GM21619 (cell line): ENCODE results near the gene RAET1E.
"Not testable (repeated sequence)": the region's sequence is repeated elsewhere in the genome, so short reads cannot be mapped to it uniquely, and the experiment has no call there.

ENCODE experiments used
- ATAC-seq: cut with Tn5 transposase; IDR thresholded peaks from one replicate; pipeline ENCODE4 v1.9.1; 2021; ENCODE audit not compliant: unreplicated experiment

RAET1E gene

DNA sequence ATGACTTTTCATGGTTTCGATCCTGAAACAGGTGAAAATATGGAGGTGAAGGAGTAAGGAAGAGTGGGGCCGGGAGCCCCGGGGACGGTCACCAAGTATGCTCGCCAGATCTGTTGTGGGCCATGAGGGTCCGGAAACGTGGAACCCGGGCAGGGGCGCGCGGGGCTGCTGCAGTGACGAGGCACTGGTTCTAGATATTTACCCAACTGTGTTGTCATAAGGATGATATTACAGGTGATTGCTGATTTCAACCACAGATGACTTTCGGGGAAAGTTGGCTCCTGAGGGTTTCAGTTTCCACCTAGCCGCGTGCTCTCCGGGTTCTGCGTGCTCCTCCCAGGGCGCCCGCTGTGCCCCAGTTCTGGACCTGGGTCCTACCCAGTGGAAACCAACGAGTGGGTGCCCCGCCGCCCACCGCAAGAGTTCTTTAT is 12.8 kb upstream of the RAET1E start:
- ATAC-seq, result no peak

- no peak for ATAC-seq
Observed at GRCh38 chr6:149909701-149910470, 12.0 kb upstream of the RAET1E start.

DNA sequence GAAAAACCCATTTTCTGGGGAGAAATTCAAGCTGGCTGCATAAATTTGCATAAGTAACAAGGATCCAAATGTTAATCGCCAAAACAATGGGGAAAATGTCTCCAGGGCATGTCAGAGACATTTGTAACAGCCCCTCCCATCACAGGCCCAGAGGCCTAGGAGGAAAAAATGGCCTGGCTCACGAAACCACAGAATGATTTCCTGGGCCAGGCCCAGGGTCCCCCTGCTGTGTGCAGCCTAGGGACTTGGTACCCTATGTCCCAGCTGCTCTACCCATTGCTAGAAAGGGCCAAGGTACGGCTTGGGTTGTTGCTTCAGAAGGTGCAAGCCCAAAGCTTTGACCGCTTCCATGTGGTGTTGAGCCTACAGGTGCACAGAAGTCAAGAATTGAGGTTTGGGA is 10.6 kb upstream of the RAET1E start:
- not testable (repeated sequence) for ATAC-seq

DNA sequence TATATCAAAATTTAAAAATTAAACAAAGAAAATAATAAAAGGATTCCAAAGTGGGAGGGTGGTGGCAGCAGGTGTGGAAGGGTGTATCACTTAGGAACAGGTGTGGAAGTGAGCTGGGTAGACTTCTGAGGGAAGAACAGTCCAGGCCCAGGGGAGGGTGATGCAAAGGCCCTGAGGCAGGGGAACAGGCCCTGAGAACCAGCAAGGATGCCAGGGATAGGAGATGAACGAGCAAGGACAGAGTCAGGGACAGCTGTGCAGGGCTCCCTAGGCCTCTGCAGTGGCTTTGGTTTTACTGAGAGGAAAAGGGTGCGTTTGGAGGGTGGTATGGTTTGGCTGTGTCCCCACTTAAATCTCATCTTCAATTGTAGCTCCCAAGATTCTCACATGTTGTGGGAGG is 9.4 kb upstream of the RAET1E start:
- no peak for ATAC-seq

DNA sequence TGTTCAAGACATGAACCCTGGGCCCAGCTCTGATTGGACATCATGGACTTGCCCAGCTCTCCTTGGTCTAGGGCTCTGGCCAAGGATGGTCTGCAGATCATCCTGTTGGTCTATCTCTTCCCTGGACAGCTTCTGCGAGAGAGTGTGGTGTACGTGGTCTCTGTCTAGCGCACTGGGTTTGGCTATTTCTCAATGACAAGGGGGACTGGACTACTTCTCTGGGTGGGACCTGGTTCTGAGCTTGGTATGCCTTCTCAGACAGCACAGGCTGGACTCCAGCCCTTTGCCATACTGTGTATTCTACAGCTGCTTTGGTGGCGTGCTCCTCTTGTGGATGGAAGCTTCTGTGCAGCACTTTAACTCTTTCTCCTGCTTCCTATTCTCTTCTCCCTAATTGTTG is 8.5 kb upstream of the RAET1E start:
- ATAC-seq, result no peak

- no peak for ATAC-seq
Observed at GRCh38 chr6:149905911-149906371, 8.0 kb upstream of the RAET1E start.

GRCh38 chr6:149905371-149905910 is 7.5 kb upstream of the RAET1E start:
- ATAC-seq, result no peak

- ATAC-seq, result no peak
Observed at GRCh38 chr6:149904661-149905370, 6.9 kb upstream of the RAET1E start.

- no peak for ATAC-seq
Observed at GRCh38 chr6:149903938-149904611, 6.2 kb upstream of the RAET1E start.

DNA sequence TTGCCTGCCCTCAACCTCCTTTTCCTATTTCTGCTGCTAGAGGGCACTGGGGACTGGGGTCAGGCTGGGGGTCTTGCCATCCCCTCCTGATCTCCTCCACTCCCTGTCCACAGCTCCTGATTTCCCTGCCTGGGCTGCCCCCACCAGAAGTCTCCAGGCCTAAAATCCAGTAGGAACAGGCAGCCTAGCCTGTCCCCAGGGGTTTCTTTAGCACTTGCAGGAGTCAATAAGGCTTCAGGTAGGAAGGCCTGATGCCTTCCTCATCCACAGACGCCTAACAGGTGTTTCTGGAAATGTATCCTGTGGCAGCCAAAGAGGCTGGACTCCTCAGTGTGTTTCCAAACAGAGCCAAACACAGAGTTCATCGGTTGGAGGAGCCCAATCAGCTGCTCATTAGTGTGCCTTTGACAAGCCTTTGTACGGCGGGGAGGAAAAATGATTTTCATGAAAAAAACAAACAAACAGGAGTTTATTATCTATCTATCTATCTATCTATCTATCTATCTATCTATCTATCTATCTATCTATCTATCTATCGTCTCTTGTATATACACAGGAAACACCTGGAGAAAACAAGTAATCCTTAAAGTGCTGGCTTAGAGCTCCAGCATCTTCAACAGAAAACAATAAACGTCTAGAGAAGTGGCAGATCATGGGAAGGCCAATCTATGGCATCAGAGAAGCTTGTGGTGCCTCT is 3.7 kb upstream of the RAET1E start:
- ATAC-seq, result no peak

DNA sequence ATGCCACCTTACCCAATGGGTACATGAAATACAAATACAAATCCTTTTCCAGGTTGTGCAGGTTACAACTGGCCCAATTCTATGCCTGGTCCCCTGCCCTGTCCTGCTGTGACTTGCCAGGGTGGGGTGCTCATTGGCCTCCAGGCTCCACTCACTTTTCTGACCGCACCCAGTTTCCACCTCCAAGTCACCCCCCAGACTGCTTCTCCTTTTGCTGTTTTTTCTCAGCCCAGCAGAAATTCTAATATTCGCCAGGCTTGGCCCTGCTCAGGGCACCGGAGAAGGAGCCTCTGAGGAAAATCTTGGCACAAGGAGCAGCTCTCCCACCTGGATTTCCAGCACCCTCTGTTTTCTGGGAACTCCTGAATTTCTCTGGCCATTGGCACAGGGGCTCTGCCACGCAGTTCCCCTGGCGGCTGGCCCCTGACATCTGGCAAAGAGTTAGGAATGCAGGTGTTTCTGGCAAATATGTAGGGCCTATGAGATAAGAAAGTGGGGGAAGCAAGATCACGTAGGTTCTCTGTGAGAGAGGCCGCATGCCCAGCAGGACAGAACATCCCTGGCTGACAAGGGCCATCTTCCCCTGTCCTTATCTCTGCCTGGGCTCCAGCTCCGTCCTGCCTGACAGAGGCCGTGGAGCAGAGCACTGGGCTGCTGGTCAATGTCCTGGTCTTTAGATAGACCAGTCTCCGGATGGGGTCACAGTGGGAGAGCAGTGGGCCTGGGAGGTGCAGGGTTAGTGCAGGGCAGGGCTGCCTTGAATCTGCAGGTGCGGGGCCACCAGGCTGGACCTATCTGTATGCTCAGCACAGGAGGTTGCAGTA is 2.9 kb upstream of the RAET1E start:
- no peak for ATAC-seq

DNA sequence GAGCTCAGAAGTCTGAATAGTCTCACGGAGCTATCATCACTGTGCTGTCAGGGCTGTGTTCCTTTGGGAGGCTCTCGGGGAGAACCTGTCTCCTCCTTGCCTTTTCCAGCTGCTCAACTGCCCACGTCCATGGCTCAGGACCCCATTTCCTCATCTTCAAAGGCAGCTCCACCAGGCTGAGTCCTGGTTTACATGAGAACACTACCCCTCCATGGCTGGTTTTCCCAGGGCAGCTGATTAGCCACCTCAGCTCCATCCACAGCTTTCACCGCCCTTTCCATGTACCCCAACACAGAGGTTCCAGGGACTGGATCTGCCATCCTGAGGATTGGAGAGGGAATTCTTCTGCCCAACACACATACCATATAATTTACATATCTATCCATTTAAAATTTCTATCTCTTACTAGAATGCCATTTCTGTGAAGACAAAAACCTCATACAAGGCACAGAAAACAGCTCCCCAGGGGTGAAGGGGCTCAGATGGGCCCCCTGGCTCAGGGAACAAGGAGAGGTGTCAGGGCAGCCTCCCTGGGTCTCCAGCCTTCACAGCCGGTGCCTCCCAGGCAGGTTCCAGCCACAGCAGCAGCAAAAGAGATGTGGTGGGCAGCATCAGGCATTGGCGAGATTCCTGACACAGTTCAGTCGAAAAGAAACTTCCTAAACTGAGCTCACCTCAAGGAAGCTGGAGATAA is 2.2 kb upstream of the RAET1E start:
- ATAC-seq, result no peak

DNA sequence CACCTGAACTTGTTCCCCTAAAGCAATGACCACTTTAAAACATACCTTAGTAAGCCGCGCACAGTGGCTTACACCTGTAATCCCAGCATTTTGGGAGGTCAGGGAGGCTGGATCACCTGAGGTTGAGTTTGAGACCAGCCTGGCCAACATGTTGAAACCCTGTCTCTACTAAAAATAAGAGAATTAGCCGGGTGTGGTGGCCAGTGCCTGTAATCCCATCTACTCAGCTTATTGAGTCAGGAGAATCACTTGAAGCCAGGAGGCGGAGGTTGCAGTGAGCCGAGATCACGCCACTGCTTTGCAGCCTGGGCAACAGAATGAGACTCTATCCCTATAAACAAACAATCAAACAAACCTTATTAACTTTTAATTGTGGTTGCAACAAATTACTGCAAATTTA is 1.6 kb upstream of the RAET1E start:
- no peak for ATAC-seq

DNA sequence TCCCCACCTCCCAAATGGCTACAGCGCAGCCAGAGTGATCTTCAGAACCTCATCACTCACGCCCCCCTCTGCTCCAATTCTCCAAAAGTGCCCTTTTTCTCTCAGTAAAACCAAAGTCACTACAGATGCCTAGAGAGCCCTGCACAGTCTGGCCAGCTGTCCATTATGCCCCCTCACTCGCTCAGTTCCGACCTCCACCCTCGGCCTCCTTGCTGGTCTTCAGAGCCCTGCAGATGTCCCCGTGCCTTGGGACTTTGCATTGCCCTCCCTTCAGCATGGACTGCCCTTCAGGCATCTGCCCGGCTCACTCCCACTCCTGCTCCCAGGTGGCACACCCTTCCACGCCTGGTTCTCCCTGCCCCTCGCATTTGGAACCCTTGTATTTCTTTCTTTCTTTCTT is 1.1 kb upstream of the RAET1E start:
- ATAC-seq, result no peak

DNA sequence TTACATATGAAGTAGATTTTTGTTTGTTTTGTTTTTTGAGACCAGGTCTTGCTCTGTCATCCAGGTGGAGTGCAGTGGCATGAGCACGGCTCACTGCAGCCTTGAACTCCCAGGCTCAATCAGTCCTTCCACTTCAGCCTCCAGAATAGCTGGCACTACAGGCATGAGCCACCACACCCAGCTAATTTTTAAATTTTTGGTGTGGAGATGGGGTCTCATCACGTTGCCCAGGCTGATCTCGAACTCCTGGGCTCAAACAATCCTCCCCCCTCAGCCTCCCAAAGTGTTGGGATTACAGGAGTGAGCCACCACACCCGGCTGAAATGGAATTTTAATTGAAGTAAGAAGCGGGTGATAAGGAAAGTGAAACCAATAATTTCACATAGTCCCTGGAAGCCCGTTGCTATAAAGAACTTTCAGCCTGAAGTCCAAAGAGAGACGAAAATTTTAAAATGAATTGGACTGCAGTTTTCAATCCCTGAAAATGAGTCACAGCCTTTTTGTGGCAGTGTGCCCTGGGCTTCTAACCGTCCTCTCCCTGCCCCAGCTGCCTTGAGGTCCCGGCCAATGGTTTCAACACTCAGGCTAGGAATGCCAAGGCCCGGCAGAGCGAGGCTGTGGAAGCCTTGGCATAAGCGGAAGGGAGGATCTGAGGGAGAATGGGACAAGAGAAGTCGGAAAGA is 757 bp downstream of the RAET1E start:
- no peak for ATAC-seq

DNA sequence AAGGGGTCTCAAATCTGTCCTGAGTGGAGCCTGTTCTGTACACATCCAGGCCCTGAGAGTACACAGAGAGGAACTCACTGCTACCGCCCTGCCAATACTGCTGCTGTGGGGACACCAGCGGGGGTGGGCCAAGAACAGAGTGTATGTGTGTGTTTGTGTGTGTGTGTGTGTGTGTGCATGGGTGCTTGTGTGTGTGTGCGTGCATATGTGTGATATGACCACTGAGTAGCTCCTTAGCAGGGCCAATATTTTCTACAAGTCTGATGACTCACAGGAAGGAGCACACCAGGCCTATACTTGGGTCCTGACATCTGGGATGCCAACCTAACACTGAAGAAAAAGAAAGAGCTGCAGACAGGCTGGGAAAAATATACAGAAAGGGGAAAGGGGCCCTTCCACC is 1.4 kb downstream of the RAET1E start:
- ATAC-seq, result no peak

DNA sequence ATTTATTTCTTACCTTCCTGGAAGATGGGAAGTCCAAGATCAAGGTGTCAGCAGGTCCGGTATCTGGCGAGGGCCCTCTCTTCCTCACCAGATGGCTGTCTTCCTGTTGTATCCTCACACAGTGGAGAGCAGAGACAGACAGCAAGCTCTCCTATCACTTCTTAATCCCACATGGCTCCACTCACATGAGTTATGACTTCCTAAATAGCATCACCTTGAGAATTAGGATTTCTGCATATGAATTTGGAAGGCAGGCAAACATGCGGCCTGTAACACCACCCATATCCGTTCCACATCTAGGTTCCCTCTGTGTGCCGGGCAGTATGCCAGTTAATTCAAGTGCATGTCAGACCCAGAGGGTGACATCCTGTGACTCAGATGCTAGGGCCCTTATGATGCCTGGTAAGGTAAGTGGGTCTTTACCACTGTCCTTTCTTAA is 2.1 kb downstream of the RAET1E start:
- no peak for ATAC-seq

DNA sequence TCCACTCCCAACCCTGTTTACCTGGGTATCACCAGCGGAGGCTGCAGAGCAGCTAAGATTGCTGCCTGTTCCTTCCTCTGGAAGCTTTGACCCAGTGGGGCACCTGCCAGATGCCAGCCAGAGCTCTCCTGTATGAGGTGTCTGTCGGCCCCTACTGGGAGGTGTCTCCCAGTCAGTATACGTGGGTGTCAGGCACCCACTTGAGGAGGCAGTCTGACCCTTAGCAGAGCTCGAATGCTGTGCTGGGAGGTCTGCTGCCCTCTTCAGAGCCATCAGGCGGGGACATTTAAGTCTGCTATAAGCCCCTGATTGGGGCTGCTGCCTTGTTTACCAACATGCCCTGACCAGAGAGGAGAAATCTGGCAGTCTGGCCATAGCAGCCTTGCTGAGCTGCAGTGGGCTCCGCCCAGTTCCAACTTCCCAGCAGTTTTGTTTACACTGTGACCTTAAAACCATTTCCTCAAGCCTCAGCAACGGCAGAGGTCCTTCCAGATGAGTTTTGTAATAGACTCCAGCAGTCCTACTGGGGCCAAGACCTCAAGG is 2.8 kb downstream of the RAET1E start:
- no peak for ATAC-seq

GRCh38 chr6:149891864-149892263 is 6.0 kb downstream of the RAET1E start:
- not testable (repeated sequence) for ATAC-seq
